IPS-18a (cell line): ENCODE results near the gene KRT78.

Source experiments
- H3K27ac ChIP-seq: one replicate; pipeline ENCODE4 v1.5.1; 2013; ENCODE audit warnings: low read length
- H3K27me3 ChIP-seq: one replicate; pipeline ENCODE4 v1.6.1; 2013; ENCODE audit warnings: mild to moderate bottlenecking, low read length; ENCODE audit not compliant: control insufficient read depth, insufficient read depth
- H3K36me3 ChIP-seq: one replicate; pipeline ENCODE4 v1.6.1; 2013; ENCODE audit warnings: low read depth, low read length; ENCODE audit not compliant: control insufficient read depth
- H3K4me1 ChIP-seq: one replicate; pipeline ENCODE4 v1.6.1; 2013; ENCODE audit warnings: low read depth, low read length; ENCODE audit not compliant: control insufficient read depth
- H3K4me3 ChIP-seq: one replicate; pipeline ENCODE4 v1.5.1; 2013; ENCODE audit warnings: low read length
- H3K9ac ChIP-seq: one replicate; pipeline ENCODE4 v1.6.1; 2013; ENCODE audit warnings: mild to moderate bottlenecking, low read length, moderate library complexity
- H3K9me3 ChIP-seq: one replicate; pipeline ENCODE4 v1.6.1; 2013; ENCODE audit warnings: low read depth, low read length; ENCODE audit not compliant: control insufficient read depth

The KRT78 gene

GRCh38 chr12:52826611-52827498 lies 21.9 kb downstream of the KRT78 start:
- Histone ChIP-seq H3K4me1 (no peaks in the 10 kb centered on the region), H3K27me3 (no peaks in the 10 kb centered on the region), H3K9me3 (no peaks in the 10 kb centered on the region), H3K4me3 (no peak overlapping the region), H3K9ac (no peak overlapping the region), H3K36me3 (no peaks in the 10 kb centered on the region), H3K27ac (no peak overlapping the region)

- Histone ChIP-seq H3K27me3 (no peaks in the 10 kb centered on the region), H3K9ac (no peak overlapping the region), H3K4me1 (no peaks in the 10 kb centered on the region), H3K9me3 (no peaks in the 10 kb centered on the region), H3K27ac (no peak overlapping the region), H3K4me3 (no peak overlapping the region), H3K36me3 (no peaks in the 10 kb centered on the region)
Measured at GRCh38 chr12:52825961-52826360, 22.8 kb downstream of the KRT78 start.

GRCh38 chr12:52824741-52825410 lies 23.9 kb downstream of the KRT78 start:
- Histone ChIP-seq H3K27ac (no peak overlapping the region), H3K9ac (no peak overlapping the region), H3K4me3 (no peak overlapping the region), H3K4me1 (no peaks in the 10 kb centered on the region), H3K27me3 (no peaks in the 10 kb centered on the region), H3K9me3 (no peaks in the 10 kb centered on the region), H3K36me3 (no peaks in the 10 kb centered on the region)

GRCh38 chr12:52823761-52824450 lies 24.9 kb downstream of the KRT78 start:
- no peak overlapping the region for H3K27ac ChIP-seq
- H3K9ac ChIP-seq = no peak overlapping the region
- H3K9me3 ChIP-seq = no peaks in the 10 kb centered on the region
- H3K4me3 ChIP-seq = no peak overlapping the region
- H3K27me3 ChIP-seq = no peaks in the 10 kb centered on the region
- H3K36me3 ChIP-seq = no peaks in the 10 kb centered on the region
- no peaks in the 10 kb centered on the region for H3K4me1 ChIP-seq

GRCh38 chr12:52822771-52823510 lies 25.9 kb downstream of the KRT78 start:
- H3K27me3 ChIP-seq = no peaks in the 10 kb centered on the region
- no peak overlapping the region for H3K27ac ChIP-seq
- H3K4me1 ChIP-seq = no peaks in the 10 kb centered on the region
- no peaks in the 10 kb centered on the region for H3K9me3 ChIP-seq
- no peaks in the 10 kb centered on the region for H3K36me3 ChIP-seq
- no peak overlapping the region for H3K9ac ChIP-seq
- H3K4me3 ChIP-seq = no peak overlapping the region

- no peak overlapping the region for H3K9ac ChIP-seq
- H3K9me3 ChIP-seq = no peaks in the 10 kb centered on the region
- H3K36me3 ChIP-seq = no peaks in the 10 kb centered on the region
- H3K4me1 ChIP-seq = no peaks in the 10 kb centered on the region
- H3K4me3 ChIP-seq = no peak overlapping the region
- H3K27me3 ChIP-seq = no peaks in the 10 kb centered on the region
- H3K27ac ChIP-seq = no peak overlapping the region
Measured at GRCh38 chr12:52821826-52822660, 26.8 kb downstream of the KRT78 start.

- Histone ChIP-seq H3K4me3 (no peak overlapping the region), H3K36me3 (no peaks in the 10 kb centered on the region), H3K27ac (no peak overlapping the region), H3K27me3 (no peaks in the 10 kb centered on the region), H3K9me3 (no peaks in the 10 kb centered on the region), H3K4me1 (no peaks in the 10 kb centered on the region), H3K9ac (no peak overlapping the region)
Measured at GRCh38 chr12:52821071-52821730, 27.6 kb downstream of the KRT78 start.

GRCh38 chr12:52820521-52820920 lies 28.3 kb downstream of the KRT78 start:
- no peaks in the 10 kb centered on the region for H3K9me3 ChIP-seq
- no peak overlapping the region for H3K27ac ChIP-seq
- no peaks in the 10 kb centered on the region for H3K36me3 ChIP-seq
- no peak overlapping the region for H3K4me3 ChIP-seq
- no peaks in the 10 kb centered on the region for H3K4me1 ChIP-seq
- H3K27me3 ChIP-seq = no peaks in the 10 kb centered on the region
- no peak overlapping the region for H3K9ac ChIP-seq

- Histone ChIP-seq H3K36me3 (no peaks in the 10 kb centered on the region), H3K27ac (no peak overlapping the region), H3K4me3 (no peak overlapping the region), H3K9me3 (no peaks in the 10 kb centered on the region), H3K9ac (no peak overlapping the region), H3K4me1 (no peaks in the 10 kb centered on the region), H3K27me3 (no peaks in the 10 kb centered on the region)
Measured at GRCh38 chr12:52819731-52820510, 28.9 kb downstream of the KRT78 start.
